ENCODE results near the gene TCERG1. TPM values are rescaled to one million over a fixed set of nuclear protein-coding genes. Genes with fewer than 3 reads are reported as not detected.
A peak's percentile ranks its signal among the peaks of the same experiment; 100 is the strongest.

The TCERG1 gene
- total RNA-seq (2014; rRNA removed; shearing (Covaris generic)) (23.6 and 31.1 TPM in 2 replicates), polyA plus RNA-seq (2016; fragmentation: Nextera tagmentation; extraction: Ambion mirVana) (28.2 and 37.0 TPM in 2 replicates)

DNA sequence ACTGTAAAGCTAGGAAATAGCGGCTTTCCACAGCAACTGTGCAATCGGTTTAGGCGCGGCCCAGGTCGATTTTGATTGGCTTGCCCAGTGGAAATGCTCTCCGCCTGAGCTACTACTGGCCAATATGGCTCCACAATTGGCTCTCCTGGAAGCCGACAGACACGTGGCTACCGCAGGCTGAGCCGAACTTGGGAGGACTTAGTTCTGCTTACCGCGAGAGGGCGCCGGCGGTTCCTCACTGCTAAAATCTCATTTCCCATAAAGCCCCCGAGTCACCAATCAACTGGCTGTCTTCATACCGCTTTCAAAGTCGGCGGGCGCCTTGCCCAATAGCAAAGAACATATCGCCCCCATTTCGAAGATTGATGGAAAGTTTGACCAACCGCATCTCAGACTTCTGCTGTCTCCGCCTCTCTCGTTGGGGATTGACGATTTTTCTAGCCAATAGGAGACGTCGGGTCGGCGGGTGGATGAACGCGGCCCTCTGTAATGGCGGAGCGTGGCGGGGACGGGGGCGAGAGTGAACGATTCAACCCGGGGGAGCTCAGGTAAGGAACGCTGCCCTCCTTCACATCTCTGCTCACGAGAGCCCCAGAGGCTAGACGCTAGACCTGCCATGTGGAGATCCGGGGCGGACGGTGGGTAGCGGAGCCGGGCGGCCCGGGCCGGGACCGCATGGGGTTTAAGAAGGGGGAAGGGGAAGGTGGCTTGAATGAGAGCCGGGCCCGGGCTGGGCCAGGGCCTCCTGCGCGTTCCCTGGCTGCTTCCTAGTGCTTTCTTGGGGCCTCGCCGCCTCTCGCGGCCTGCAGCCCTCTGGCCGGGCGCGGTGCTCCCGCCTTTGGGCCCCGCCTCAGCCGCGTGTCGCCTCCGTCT is at the start of gene TCERG1:
TCERG1 (plus strand) TSS at position 473 of the 873 bp plus-strand sequence; CDS start at position 490, 17 bp downstream.
- peak; percentile 100 for DNase-seq
- in situ Hi-C loops (cut with MboI): no loop called here
- H3K79me2 ChIP-seq (ENCODE audit: insufficient read depth): peaks cover 49% of the 10 kb centered on the region
- 1% methylated on average over 65 to 68 of the region's 68 CpGs for WGBS, 2 experiments (ENCODE audit: low coverage in 1 of 2, low lambda C conversion rate in 2 of 2, missing lambda C conversion rate in 2 of 2)
- peak within 1 kb of the TSS; percentile 99 for H3K9ac ChIP-seq
- no peaks in the 10 kb centered on the region for H3K9me3 ChIP-seq (ENCODE audit: low read depth)
- peaks cover 21% of the 10 kb centered on the region for H3K4me1 ChIP-seq (ENCODE audit: insufficient read depth)
- H3K4me3 ChIP-seq: peak within 1 kb of the TSS; percentile 100
- H3K27ac ChIP-seq: peak within 1 kb of the TSS; percentile 92
- no peaks in the 10 kb centered on the region for H3K27me3 ChIP-seq (replicated peaks; ENCODE audit: insufficient read depth)
- peaks cover 10% of the 10 kb centered on the region for H4K20me1 ChIP-seq (ENCODE audit: insufficient read depth)
- no peaks in the 10 kb centered on the region for H3K36me3 ChIP-seq (ENCODE audit: low read depth)
- peaks cover 9% of the 10 kb centered on the region; the same call in 1 of the 2 replicates for H3F3A ChIP-seq (ENCODE audit: insufficient read depth)
- peak within 1 kb of the TSS; percentile 80 for H2AFZ ChIP-seq
- H3K9me2 ChIP-seq (ENCODE audit: insufficient read depth): no peaks in the 10 kb centered on the region
- TF ChIP-seq EZH2phosphoT487 (IDR thresholded peaks at IDR 0.05; ENCODE audit: insufficient read depth, low read depth) (no peak), EZH2 (IDR thresholded peaks at IDR 0.05; ENCODE audit: insufficient read depth, poor library complexity, severe bottlenecking) (no peak)
- H3K4me2 ChIP-seq (ENCODE audit: unreplicated experiment): peak within 1 kb of the TSS; percentile 99

DNA sequence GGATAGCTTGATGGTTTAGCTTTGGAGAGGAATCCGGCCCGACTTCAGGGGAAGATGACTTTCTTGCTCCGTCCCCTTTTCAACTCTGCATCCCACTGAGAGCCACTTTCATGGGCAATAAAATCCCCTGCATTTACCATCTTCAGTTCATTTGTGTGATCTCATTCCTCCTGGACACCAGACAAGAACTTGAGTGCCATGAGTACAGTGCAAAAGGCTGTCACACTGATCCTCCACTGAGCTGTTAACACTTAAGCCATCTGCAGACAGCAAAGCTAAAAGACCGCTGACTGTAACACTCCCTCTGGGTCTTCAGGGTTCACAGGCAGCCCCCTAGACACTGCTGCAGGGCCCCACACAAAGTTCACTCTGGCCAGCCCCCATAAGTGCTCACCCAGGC is 48.3 kb upstream of the TCERG1 start:
- Histone ChIP-seq H4K20me1 (ENCODE audit: insufficient read depth) (no peaks in the 10 kb centered on the region), H3K79me2 (ENCODE audit: insufficient read depth) (no peaks in the 10 kb centered on the region), H3K9ac (no peak overlapping the region), H3K4me2 (ENCODE audit: unreplicated experiment) (no peak overlapping the region), H3K9me2 (ENCODE audit: insufficient read depth) (no peaks in the 10 kb centered on the region), H3K4me1 (ENCODE audit: insufficient read depth) (no peaks in the 10 kb centered on the region), H3K27me3 (replicated peaks; ENCODE audit: insufficient read depth) (peaks cover 15% of the 10 kb centered on the region), H2AFZ (no peak overlapping the region), H3K4me3 (no peak overlapping the region), H3F3A (ENCODE audit: insufficient read depth) (no peaks in the 10 kb centered on the region), H3K9me3 (ENCODE audit: low read depth) (no peaks in the 10 kb centered on the region), H3K27ac (no peak overlapping the region), H3K36me3 (ENCODE audit: low read depth) (no peaks in the 10 kb centered on the region)
- in situ Hi-C loops (cut with MboI): no loop called here
- no peak for TF ChIP-seq EZH2phosphoT487 (IDR thresholded peaks at IDR 0.05; ENCODE audit: insufficient read depth, low read depth)
- TF ChIP-seq EZH2 (IDR thresholded peaks at IDR 0.05; ENCODE audit: insufficient read depth, poor library complexity, severe bottlenecking): no peak
- no peak for DNase-seq
- 2 to 4% methylated on average over 4 of the region's 4 CpGs for WGBS, 2 experiments (ENCODE audit: low coverage in 1 of 2, low lambda C conversion rate in 2 of 2, missing lambda C conversion rate in 2 of 2)

DNA sequence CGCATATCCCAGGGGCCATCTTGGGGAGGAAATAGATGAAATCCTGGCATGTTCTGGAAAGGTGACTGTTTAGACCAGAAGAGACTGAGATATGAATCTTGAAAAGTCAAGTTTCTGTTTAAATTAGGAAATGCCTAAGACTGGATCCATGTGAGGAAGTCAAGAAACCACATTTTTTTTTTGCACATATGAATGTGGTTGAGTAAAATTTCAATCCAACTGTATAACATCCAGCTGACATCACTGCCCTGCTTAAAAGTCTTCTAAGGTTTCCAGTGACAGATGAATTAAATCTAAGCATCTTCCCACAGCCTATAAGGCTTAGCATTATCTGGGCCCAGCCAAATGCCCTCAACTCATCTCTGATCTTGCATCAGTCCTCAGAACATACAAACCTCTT is 47.7 kb upstream of the TCERG1 start:
- in situ Hi-C loops (cut with MboI): no loop called here
- Histone ChIP-seq H3K36me3 (ENCODE audit: low read depth) (no peaks in the 10 kb centered on the region), H4K20me1 (ENCODE audit: insufficient read depth) (no peaks in the 10 kb centered on the region), H3K9ac (no peak overlapping the region), H3K9me2 (ENCODE audit: insufficient read depth) (no peaks in the 10 kb centered on the region), H3K4me3 (no peak overlapping the region), H3K4me2 (ENCODE audit: unreplicated experiment) (no peak overlapping the region), H3K4me1 (ENCODE audit: insufficient read depth) (no peaks in the 10 kb centered on the region), H3K27ac (no peak overlapping the region), H3K9me3 (ENCODE audit: low read depth) (no peaks in the 10 kb centered on the region), H3K27me3 (replicated peaks; ENCODE audit: insufficient read depth) (peaks cover 15% of the 10 kb centered on the region), H3K79me2 (ENCODE audit: insufficient read depth) (no peaks in the 10 kb centered on the region), H2AFZ (no peak overlapping the region), H3F3A (ENCODE audit: insufficient read depth) (no peaks in the 10 kb centered on the region)
- TF ChIP-seq EZH2phosphoT487 (IDR thresholded peaks at IDR 0.05; ENCODE audit: insufficient read depth, low read depth) (no peak), EZH2 (IDR thresholded peaks at IDR 0.05; ENCODE audit: insufficient read depth, poor library complexity, severe bottlenecking) (no peak)
- DNase-seq: no peak
- WGBS, 2 experiments (ENCODE audit: low coverage in 1 of 2, low lambda C conversion rate in 2 of 2, missing lambda C conversion rate in 2 of 2): 0% methylated on average over 1 of the region's 1 CpG

DNA sequence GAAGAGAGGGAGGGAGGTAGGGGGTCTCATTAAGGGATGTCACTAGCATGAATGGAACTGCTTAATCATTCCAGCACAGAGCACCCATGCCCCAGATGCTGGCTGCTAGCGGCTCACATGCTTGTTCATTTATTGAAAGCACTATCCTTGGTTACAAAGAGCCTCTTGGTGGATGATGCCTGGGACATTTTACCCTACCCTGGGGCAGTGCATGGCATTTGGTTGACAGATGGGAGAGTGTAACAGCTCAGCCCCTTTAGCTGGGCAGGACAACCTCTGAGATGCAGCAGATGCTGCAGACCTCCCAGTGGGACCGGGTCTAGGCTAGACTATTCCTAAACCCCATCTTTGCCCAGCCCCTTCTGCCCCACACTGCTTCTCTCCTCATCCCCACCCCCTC is 46.9 kb upstream of the TCERG1 start:
- H3K27me3 ChIP-seq (replicated peaks; ENCODE audit: insufficient read depth): peaks cover 15% of the 10 kb centered on the region
- no peak overlapping the region for H3K9ac ChIP-seq
- in situ Hi-C loops (cut with MboI): no loop called here
- no peak for DNase-seq
- TF ChIP-seq EZH2 (IDR thresholded peaks at IDR 0.05; ENCODE audit: insufficient read depth, poor library complexity, severe bottlenecking) (no peak), EZH2phosphoT487 (IDR thresholded peaks at IDR 0.05; ENCODE audit: insufficient read depth, low read depth) (no peak)
- H3K27ac ChIP-seq: no peak overlapping the region
- H3K79me2 ChIP-seq (ENCODE audit: insufficient read depth): no peaks in the 10 kb centered on the region
- no peak overlapping the region for H3K4me2 ChIP-seq (ENCODE audit: unreplicated experiment)
- H3K4me1 ChIP-seq (ENCODE audit: insufficient read depth): no peaks in the 10 kb centered on the region
- H3K36me3 ChIP-seq (ENCODE audit: low read depth): no peaks in the 10 kb centered on the region
- no peaks in the 10 kb centered on the region for H3K9me2 ChIP-seq (ENCODE audit: insufficient read depth)
- no peaks in the 10 kb centered on the region for H3F3A ChIP-seq (ENCODE audit: insufficient read depth)
- no peak overlapping the region for H3K4me3 ChIP-seq
- no peak overlapping the region for H2AFZ ChIP-seq
- 0% methylated on average over 2 of the region's 2 CpGs for WGBS, 2 experiments (ENCODE audit: low coverage in 1 of 2, low lambda C conversion rate in 2 of 2, missing lambda C conversion rate in 2 of 2)
- H4K20me1 ChIP-seq (ENCODE audit: insufficient read depth): no peaks in the 10 kb centered on the region
- no peaks in the 10 kb centered on the region for H3K9me3 ChIP-seq (ENCODE audit: low read depth)
